GM23248 (cell line): ENCODE measurements around the gene MSX1. TPM values are rescaled to one million over a fixed set of nuclear protein-coding genes. Genes with fewer than 3 reads are reported as not detected.
"Not testable (repeated sequence)": the region's sequence is repeated elsewhere in the genome, so short reads cannot be mapped to it uniquely, and the experiment has no call there.

ENCODE experiments used
- DNase-seq: peaks from one replicate; pipeline ENCODE4 v3.0.0-alpha.2; 2015
- H2AFZ ChIP-seq: fragments of 200-600 bp; sonication (generic); 2 replicates; pipeline ENCODE4 v1.6.1; 2016; ENCODE audit warnings: antibody characterized with exemption
- H3F3A ChIP-seq: fragments of 200-600 bp; sonication (generic); 2 replicates; pipeline ENCODE4 v1.6.1; 2016; ENCODE audit warnings: mild to moderate bottlenecking, antibody characterized with exemption, mixed run types; ENCODE audit not compliant: insufficient read depth
- H3K27ac ChIP-seq: fragments of 200-600 bp; sonication (generic); 2 replicates; pipeline ENCODE4 v1.5.1; 2016; ENCODE audit warnings: mild to moderate bottlenecking
- H3K27me3 ChIP-seq: fragments of 200-600 bp; sonication (generic); replicated peaks from 2 replicates; pipeline ENCODE4 v1.6.1; 2016; ENCODE audit warnings: mild to moderate bottlenecking; ENCODE audit not compliant: insufficient read depth
- H3K36me3 ChIP-seq: fragments of 200-600 bp; sonication (generic); 2 replicates; pipeline ENCODE4 v1.6.1; 2016; ENCODE audit warnings: low read depth, mild to moderate bottlenecking
- H3K4me1 ChIP-seq: fragments of 200-600 bp; sonication (generic); 2 replicates; pipeline ENCODE4 v1.6.1; 2016; ENCODE audit warnings: mild to moderate bottlenecking; ENCODE audit not compliant: insufficient read depth
- H3K4me2 ChIP-seq: fragments of 200-600 bp; sonication (generic); one replicate; pipeline ENCODE4 v1.6.1; 2016; ENCODE audit warnings: mild to moderate bottlenecking; ENCODE audit not compliant: unreplicated experiment
- H3K4me3 ChIP-seq: fragments of 200-600 bp; sonication (generic); 2 replicates; pipeline ENCODE4 v1.5.1; 2016; ENCODE audit warnings: mild to moderate bottlenecking
- H3K79me2 ChIP-seq: fragments of 200-600 bp; sonication (generic); 2 replicates; pipeline ENCODE4 v1.6.1; 2016; ENCODE audit warnings: mild to moderate bottlenecking; ENCODE audit not compliant: insufficient read depth
- H3K9ac ChIP-seq: fragments of 200-600 bp; sonication (generic); 2 replicates; pipeline ENCODE4 v1.6.1; 2016; ENCODE audit warnings: mild to moderate bottlenecking
- H3K9me2 ChIP-seq: fragments of 200-600 bp; sonication (generic); 2 replicates; pipeline ENCODE4 v1.6.1; 2016; ENCODE audit warnings: mixed run types, mild to moderate bottlenecking, moderate library complexity; ENCODE audit not compliant: insufficient read depth
- H3K9me3 ChIP-seq: fragments of 200-600 bp; sonication (generic); one replicate; pipeline ENCODE4 v1.6.1; 2017; ENCODE audit warnings: low read depth
- H4K20me1 ChIP-seq: fragments of 200-600 bp; sonication (generic); 2 replicates; pipeline ENCODE4 v1.6.0; 2016; ENCODE audit not compliant: insufficient read depth
- EZH2 ChIP-seq: fragments of 200-600 bp; sonication (generic); IDR thresholded peaks from 2 replicates; pipeline ENCODE4 v1.6.1; 2018; ENCODE audit warnings: antibody characterized with exemption, mild to moderate bottlenecking; ENCODE audit not compliant: insufficient read depth, poor library complexity, severe bottlenecking
- EZH2phosphoT487 ChIP-seq: fragments of 200-600 bp; sonication (generic); IDR thresholded peaks from 2 replicates; pipeline ENCODE4 v1.6.1; 2018; ENCODE audit warnings: antibody characterized with exemption, moderate library complexity, mild to moderate bottlenecking, low read depth; ENCODE audit not compliant: insufficient read depth
- WGBS, 2 experiments: methylation state at CpG; one replicate each; pipeline ENCODE4 v1.1.6; 2015 to 2017; ENCODE audit warnings: low lambda C conversion rate in 2 of 2, low coverage in 1 of 2; ENCODE audit errors: missing lambda C conversion rate in 2 of 2; 5-methylcytosine and 5-hydroxymethylcytosine counted together
- in situ Hi-C: fragments of 300-500 bp; cut with MboI; formaldehyde crosslinking; loops from 2 replicates; pipeline ENCODE4 v1.15.0; 2020
- polyA plus RNA-seq: library from polyadenylated mRNA; unstranded; fragments of >200 nt; fragmentation: Nextera tagmentation; extraction: Ambion mirVana; gene quantifications from 2 replicates; pipeline ENCODE4 v1.2.1, GENCODE V29; 2016
- total RNA-seq: library from RNA; depleted of rRNA; stranded (reverse); fragments of >200 nt; shearing (Covaris generic); gene quantifications from 2 replicates; pipeline ENCODE4 v1.2.3, GENCODE V29; 2014

MSX1 gene
- total and polyA plus RNA-seq, 2 experiments from 2014 or later: 17.2 to 32.1 TPM

DNA sequence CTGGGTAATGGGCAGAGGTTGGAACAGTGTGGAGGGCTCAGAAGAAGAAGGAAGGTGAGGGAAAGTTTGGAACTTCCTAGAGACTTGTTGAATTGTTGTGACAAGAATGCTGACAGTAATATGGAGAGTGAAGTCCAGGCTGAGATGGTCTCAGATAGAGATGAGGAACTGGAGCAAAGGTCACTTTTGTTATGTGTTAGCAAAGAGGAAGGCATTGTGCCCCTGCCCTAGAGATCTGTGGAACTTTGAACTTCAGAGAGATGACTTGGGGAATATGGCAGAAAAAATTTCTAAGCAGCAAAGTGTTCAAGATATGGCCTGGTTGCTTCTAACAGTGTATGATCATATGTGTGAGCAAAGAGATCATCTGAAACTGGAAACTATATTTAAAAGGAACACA is 37.9 kb upstream of the MSX1 start:
- no peaks in the 10 kb centered on the region for H3K36me3 ChIP-seq
- no peak overlapping the region for H3K4me2 ChIP-seq
- no peak overlapping the region for H3K27ac ChIP-seq
- H3F3A ChIP-seq: no peaks in the 10 kb centered on the region
- TF ChIP-seq EZH2phosphoT487 (no peak), EZH2 (no peak)
- H3K9ac ChIP-seq: no peak overlapping the region
- H3K4me3 ChIP-seq: no peak overlapping the region
- no peaks in the 10 kb centered on the region for H3K9me2 ChIP-seq
- H4K20me1 ChIP-seq: no peaks in the 10 kb centered on the region
- H2AFZ ChIP-seq: no peak overlapping the region
- in situ Hi-C loops: no loop called here
- no peaks in the 10 kb centered on the region for H3K27me3 ChIP-seq
- DNase-seq: no peak
- H3K9me3 ChIP-seq: no peaks in the 10 kb centered on the region
- H3K4me1 ChIP-seq: no peaks in the 10 kb centered on the region
- no peaks in the 10 kb centered on the region for H3K79me2 ChIP-seq

DNA sequence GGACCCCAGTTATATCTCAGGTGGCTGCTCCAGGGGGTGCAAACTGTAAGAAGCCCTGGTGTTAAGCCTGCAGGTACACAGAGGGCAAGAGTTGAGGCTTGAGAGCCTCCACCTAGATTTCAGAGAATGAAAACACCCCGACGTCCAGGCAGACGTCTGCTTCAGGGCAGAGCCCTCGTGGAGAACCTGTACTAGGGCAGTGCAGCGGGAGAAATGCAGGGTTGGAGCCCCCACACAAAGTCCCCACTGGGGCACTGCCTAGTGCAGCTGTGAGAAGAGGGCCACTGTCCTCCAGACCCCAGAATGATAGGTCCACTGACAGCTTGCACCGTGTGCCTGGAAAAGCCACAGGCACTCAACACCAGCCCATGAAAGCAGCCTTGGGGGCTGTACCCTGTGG is 37.2 kb upstream of the MSX1 start:
- H3K9ac ChIP-seq, H3K27ac ChIP-seq, H3K27me3 ChIP-seq, in situ Hi-C loops, H3F3A ChIP-seq, H3K36me3 ChIP-seq, DNase-seq, H4K20me1 ChIP-seq, H3K4me1 ChIP-seq, H3K9me3 ChIP-seq, H3K4me2 ChIP-seq, H3K79me2 ChIP-seq, H3K9me2 ChIP-seq, H3K4me3 ChIP-seq, H2AFZ ChIP-seq: not testable (repeated sequence)
- WGBS, 2 experiments: 72% methylated on average over 6 of the region's 6 CpGs

DNA sequence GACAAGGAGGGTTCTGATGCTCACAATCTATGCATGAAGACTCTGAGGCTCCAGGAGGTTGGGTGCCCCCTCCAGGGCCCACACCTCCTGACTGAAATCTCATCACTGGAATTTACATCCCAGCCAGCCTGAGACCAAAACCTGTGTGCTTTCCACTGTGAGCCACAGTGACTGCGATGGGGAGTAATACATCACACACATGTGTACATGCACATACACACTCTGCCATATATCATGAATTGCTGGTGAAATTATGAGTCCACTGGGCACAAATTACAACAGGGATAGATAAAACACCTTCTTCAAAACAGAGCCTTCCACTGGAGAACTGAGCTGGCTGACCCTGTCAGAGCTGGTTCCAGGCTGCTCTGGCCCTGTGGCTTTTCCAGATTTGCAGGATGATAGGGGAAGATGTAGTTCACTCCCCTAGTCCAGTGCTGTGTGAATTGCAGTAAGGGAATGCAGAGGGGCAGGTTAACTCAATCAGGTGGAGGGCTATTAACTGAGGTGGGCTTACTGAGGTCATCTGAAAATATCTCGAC is 35.8 kb upstream of the MSX1 start:
- 72 to 78% methylated on average over 2 of the region's 2 CpGs for WGBS, 2 experiments
- H3K79me2 ChIP-seq: no peaks in the 10 kb centered on the region
- no peak overlapping the region for H3K27ac ChIP-seq
- in situ Hi-C loops: no loop called here
- no peaks in the 10 kb centered on the region for H3F3A ChIP-seq
- no peak overlapping the region for H2AFZ ChIP-seq
- H3K4me1 ChIP-seq: 0 out of 2 replicates have a peak, but pooled peaks cover 3% of the 10 kb centered on the region
- TF ChIP-seq EZH2phosphoT487: no peak
- no peak for TF ChIP-seq EZH2
- H3K4me2 ChIP-seq: no peak overlapping the region
- no peak overlapping the region for H3K9ac ChIP-seq
- DNase-seq: no peak
- H3K9me2 ChIP-seq: no peaks in the 10 kb centered on the region
- no peaks in the 10 kb centered on the region for H3K9me3 ChIP-seq
- no peak overlapping the region for H3K4me3 ChIP-seq
- H4K20me1 ChIP-seq: no peaks in the 10 kb centered on the region
- H3K27me3 ChIP-seq: no peaks in the 10 kb centered on the region
- H3K36me3 ChIP-seq: no peaks in the 10 kb centered on the region

DNA sequence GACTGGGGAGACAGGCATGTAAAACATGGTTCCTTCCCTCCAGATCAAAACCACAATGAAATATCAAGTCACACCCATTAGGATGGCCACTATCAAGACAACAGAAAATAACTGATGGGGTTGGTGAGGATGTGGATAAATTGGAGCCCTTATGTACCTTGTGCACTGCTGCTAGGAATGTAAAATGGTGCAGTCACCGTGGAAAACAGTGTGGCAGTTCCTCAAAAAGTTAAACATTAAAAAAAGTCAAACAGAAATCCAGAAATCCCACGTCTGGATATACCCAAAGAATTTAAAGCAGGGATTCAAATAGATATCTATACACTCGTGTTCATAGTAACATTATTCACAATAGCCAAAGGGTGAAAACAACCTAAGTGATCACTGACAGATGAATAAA is 35.2 kb upstream of the MSX1 start:
- no peak overlapping the region for H3K9ac ChIP-seq
- no peaks in the 10 kb centered on the region for H3F3A ChIP-seq
- no peaks in the 10 kb centered on the region for H3K9me3 ChIP-seq
- H3K4me2 ChIP-seq: no peak overlapping the region
- TF ChIP-seq EZH2phosphoT487 (no peak), EZH2 (no peak)
- 0 out of 2 replicates have a peak, but pooled peaks cover 3% of the 10 kb centered on the region for H3K4me1 ChIP-seq
- H3K4me3 ChIP-seq: no peak overlapping the region
- DNase-seq: no peak
- no peaks in the 10 kb centered on the region for H3K27me3 ChIP-seq
- no peaks in the 10 kb centered on the region for H4K20me1 ChIP-seq
- no peaks in the 10 kb centered on the region for H3K36me3 ChIP-seq
- H3K27ac ChIP-seq: no peak overlapping the region
- WGBS, 2 experiments: 26 to 34% methylated on average over 3 of the region's 3 CpGs
- no peaks in the 10 kb centered on the region for H3K9me2 ChIP-seq
- no peak overlapping the region for H2AFZ ChIP-seq
- H3K79me2 ChIP-seq: no peaks in the 10 kb centered on the region
- in situ Hi-C loops: no loop called here

DNA sequence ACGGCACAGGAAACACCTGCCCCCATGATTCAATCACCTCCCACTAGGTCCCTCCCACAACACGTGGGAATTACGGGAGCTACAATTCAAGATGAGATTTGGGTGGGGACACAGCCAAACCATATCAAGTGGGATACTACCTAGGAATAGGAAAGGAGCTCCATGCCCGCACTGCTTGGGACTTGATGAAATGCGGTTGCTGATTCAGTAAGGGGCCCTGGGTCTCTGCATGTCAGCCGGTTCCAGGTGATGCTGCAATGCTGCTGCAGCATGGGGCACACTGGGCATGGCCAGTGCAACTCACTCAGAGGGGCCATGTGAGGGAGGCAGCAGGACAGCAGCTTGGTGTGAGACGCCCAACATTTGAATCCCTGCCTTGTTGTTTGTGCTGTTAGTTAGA is 34.0 kb upstream of the MSX1 start:
- H3K4me1 ChIP-seq: 0 out of 2 replicates have a peak, but pooled peaks cover 3% of the 10 kb centered on the region
- WGBS, 2 experiments: 67 to 75% methylated on average over 7 of the region's 7 CpGs
- in situ Hi-C loops: no loop called here
- no peak overlapping the region for H3K27ac ChIP-seq
- no peaks in the 10 kb centered on the region for H3K36me3 ChIP-seq
- H3F3A ChIP-seq: no peaks in the 10 kb centered on the region
- H2AFZ ChIP-seq: no peak overlapping the region
- H3K79me2 ChIP-seq: no peaks in the 10 kb centered on the region
- H4K20me1 ChIP-seq: no peaks in the 10 kb centered on the region
- H3K4me3 ChIP-seq: no peak overlapping the region
- no peak overlapping the region for H3K4me2 ChIP-seq
- no peaks in the 10 kb centered on the region for H3K9me3 ChIP-seq
- H3K9ac ChIP-seq: no peak overlapping the region
- H3K9me2 ChIP-seq: no peaks in the 10 kb centered on the region
- DNase-seq: no peak
- TF ChIP-seq EZH2: no peak
- TF ChIP-seq EZH2phosphoT487: no peak
- H3K27me3 ChIP-seq: no peaks in the 10 kb centered on the region
